ENCODE measurements around the gene CDC14A.

The CDC14A gene

DNA sequence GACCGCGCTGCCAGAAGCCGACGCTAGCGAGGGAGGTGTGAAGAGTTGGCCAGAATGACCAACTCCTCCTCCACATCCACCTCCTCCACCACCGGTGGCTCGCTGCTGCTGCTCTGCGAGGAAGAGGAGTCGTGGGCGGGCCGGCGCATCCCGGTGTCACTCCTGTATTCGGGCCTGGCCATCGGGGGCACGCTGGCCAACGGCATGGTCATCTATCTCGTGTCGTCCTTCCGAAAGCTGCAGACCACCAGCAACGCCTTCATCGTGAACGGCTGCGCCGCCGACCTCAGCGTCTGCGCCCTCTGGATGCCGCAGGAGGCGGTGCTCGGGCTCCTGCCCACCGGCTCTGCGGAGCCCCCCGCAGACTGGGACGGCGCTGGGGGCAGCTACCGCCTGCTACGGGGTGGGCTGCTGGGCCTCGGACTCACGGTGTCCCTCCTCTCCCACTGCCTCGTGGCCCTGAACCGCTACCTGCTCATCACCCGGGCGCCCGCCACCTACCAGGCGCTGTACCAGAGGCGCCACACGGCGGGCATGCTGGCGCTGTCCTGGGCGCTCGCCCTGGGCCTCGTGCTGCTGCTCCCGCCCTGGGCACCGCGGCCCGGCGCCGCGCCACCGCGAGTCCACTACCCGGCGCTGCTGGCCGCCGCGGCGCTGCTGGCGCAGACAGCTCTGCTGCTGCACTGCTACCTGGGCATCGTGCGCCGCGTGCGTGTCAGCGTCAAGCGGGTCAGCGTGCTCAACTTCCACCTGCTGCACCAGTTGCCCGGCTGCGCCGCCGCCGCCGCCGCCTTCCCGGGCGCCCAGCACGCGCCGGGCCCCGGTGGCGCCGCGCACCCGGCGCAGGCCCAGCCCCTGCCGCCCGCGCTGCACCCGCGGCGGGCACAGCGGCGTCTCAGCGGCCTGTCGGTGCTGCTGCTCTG, 186.9 kb downstream of the CDC14A start:
- no peak for DNase-seq (ENCODE audit: low read depth)

GRCh38 chr1:100539836-100540536, 187.7 kb downstream of the CDC14A start:
- DNase-seq (ENCODE audit: low read depth), result no peak

GRCh38 chr1:100542285-100542684, 190.0 kb downstream of the CDC14A start:
- no peak for DNase-seq (ENCODE audit: low read depth)

DNA sequence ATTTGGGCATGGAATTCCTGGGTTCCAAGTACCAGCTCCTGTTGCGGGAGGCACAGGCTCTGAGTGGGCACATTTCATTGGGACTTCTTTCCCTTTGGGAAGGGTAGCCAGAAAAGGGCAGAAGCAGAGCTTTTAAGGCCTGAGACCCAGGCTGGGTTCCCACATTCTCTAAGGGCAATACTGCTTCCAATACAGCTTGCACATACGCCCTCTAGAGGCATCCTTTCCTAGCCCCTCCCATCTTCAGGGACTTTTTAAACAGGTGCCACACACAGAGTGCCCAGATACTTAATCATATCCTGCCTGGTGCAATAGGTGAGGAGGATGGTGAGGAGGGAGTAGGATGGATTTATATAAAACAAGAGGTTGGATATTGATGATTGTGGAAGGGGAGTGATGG, 191.3 kb downstream of the CDC14A start:
- no peak for DNase-seq (ENCODE audit: low read depth)

- no peak for DNase-seq (ENCODE audit: low read depth)
Observed at GRCh38 chr1:100544791-100545190, 192.5 kb downstream of the CDC14A start.

DNA sequence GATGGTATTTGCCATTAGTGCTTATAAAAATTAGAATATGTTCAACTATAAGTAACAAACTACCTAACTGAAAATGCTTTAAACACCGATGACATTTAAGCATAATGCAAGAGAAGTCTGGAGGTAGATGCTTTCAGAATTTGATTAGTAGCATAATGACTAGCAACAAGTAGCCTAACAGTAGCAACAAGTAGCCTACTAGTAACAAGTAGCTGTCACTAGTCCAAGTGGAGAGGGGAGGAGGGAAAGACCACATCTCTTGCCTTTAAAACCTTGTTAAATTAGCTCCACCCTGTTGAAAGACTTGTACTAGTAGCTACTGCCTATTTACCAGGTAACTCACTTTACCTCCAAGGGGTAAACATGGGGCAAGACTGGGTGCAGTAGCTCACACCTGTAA, 193.5 kb downstream of the CDC14A start:
- no peak for DNase-seq (ENCODE audit: low read depth)

DNA sequence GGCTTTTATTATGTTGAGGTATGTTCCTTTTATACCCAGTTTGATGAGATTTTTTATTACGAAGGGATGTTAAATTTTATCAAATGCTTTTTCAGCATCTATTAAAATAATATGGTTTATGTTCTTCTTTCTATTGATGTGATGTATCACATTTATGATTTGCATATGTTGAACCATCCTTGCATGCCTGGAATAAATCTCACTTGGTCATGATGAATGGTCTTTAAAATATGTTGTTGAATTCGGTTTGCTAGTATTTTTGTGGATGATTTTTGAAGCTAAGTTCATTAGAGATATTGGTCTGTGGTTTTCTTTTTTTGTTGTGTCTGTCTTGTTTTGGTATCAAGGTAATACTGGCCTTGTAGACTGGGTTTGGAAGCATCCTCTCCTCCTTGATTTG, 199.7 kb downstream of the CDC14A start:
- DNase-seq (ENCODE audit: low read depth), result no peak

- no peak for DNase-seq (ENCODE audit: low read depth)
Observed at GRCh38 chr1:100552922-100553321, 200.6 kb downstream of the CDC14A start.

DNA sequence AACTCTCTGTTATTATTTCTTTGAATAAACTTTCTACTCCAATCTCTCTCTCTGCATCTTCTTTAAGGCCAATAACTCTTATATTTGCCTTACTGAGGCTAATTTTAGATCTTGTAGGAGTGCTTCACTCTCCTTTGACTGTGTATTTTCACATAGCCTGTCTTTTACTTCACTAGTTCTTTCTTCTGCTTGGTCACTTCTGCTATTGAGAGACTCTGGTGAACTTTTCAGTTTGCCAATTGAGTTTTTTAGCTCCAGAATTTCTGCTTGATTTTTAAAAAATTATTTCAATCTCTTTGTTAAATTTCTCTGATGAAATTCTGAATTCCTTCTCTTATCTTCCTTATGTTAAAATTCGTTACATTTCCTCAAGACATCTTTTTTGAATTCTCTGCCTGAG, 203.9 kb downstream of the CDC14A start:
- DNase-seq (ENCODE audit: low read depth), result no peak

DNA sequence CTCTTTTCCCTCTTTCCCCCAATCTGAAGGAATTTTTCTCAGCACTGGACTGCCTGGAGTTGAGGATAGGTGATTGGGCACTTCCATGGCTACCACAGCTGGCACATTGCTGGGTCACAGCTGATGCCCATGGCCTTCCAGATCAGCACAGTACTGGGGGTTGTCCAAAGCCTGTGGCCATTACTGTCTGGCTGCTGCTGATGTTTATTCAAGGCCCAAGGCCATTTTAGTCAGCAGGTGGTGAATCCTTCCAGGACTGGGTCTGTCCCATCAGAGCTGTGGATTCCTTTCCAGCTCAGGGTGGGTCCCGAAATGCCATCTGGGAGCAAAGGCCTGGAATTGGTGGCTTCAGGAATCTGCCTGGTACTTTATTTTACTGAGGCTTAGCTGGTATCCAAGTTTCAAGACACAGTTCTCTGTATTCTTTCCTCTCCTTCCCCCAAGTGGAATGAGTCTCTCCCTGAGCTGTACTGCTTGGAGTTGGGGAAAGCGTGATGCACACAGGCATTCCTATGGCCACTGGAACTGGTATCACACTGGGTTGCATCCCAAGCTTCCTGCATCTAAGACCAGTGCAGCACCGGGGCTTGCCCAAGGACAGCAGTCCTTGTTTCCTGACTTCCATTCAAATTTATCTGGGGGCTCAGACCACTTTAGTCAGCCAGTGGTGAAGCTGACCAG, 204.8 kb downstream of the CDC14A start:
- DNase-seq (ENCODE audit: low read depth), result no peak

GRCh38 chr1:100557606-100557953, 205.3 kb downstream of the CDC14A start:
- DNase-seq (ENCODE audit: low read depth), result no peak

- DNase-seq (ENCODE audit: low read depth), result no peak
Observed at GRCh38 chr1:100565533-100565932, 213.2 kb downstream of the CDC14A start.

DNA sequence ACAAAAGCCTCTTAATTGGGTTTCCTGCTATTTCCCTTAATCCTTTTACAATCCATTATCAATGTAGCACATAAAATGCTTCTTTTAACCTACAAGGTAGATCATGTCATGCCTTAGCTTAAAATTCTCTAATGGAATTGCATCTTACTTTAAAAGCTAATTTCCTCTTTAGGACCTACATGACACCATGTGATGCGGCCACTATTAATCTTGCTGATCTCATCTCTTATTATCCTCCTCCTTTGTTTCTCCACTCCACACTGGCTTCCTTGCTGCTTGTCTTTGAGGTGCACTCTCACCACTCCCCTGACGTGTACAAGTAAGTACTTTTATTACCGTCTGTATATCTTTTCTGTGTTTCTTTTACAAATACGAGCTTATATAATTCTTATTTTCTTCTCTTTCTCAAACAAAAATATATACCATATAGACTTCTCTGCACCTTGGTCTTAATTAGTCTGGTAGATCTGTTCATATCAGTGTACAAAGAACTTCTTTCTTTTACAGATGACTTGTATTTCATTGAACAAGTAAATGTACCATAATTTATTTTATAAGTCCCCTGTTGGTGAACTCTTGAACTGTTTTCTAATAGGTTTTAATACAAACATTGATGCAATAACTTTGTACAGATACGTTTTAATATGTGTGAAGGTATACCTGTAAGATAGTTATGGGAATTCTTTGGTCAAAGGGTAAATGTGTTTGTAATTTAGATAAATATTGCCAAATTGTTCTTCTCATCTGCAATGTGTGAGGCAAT, 213.8 kb downstream of the CDC14A start:
- DNase-seq (ENCODE audit: low read depth), result no peak

GRCh38 chr1:100567062-100567461, 214.8 kb downstream of the CDC14A start:
- DNase-seq (ENCODE audit: low read depth), result no peak
